ENCODE measurements around the gene EHMT1. TPM values are rescaled to one million over a fixed set of nuclear protein-coding genes. Genes with fewer than 3 reads are reported as not detected.

EHMT1 gene
- total and polyA plus RNA-seq, 9 of the 15 experiments (the other 6 are each of a cell fraction or from before 2014, with no cell fraction given): 2.2 to 76.0 (median 36.4) TPM

GRCh38 chr9:137802521-137803243, 183.9 kb downstream of the EHMT1 start (continued):
- no peak for TF ChIP-seq HMGN3 (IDR thresholded peaks at IDR 0.05; ENCODE audit: borderline replicate concordance, extremely low read depth, insufficient read length, low read depth, low read length)
- no peak for TF ChIP-seq ESRRB (CRISPR knock-in tag; IDR thresholded peaks at IDR 0.05; ENCODE audit: borderline replicate concordance)
- no peak for TF ChIP-seq ZNF280A (IDR thresholded peaks at IDR 0.05; ENCODE audit: low read depth, partially characterized antibody)

GRCh38 chr9:137804908-137805630, 186.3 kb downstream of the EHMT1 start:
- DNase-seq (ENCODE audit: extremely low read depth in 1 of 4, low spot score in 3 of 4) (no peak), ATAC-seq (no peak), FAIRE-seq (no peak)
- no peaks in the 10 kb centered on the region for H3K9me1 ChIP-seq (ENCODE audit: control insufficient read depth, insufficient read depth, low read length)
- no peaks in the 10 kb centered on the region for H3K9me3 ChIP-seq (replicated peaks; ENCODE audit: control insufficient read depth, insufficient read depth, low read depth, low read length)
- no peaks in the 10 kb centered on the region for H3K27me3 ChIP-seq (ENCODE audit: control insufficient read depth in 2 of 2, insufficient read depth in 2 of 2, low read length in 2 of 2)
- intact Hi-C loops (cut with micrococcal nuclease): no loop called here
- ChIA-PET POLR2A (no interaction called here), CTCF (ENCODE audit: low intra/inter-chr PET ratio) (no interaction called here)
- H3K4me1 ChIP-seq (replicated peaks in 1 of 2; ENCODE audit: control insufficient read depth in 2 of 2, insufficient read depth in 2 of 2, low read length in 2 of 2): 0 out of 5 replicates have a peak, but pooled peaks cover 0 to 3% of the 10 kb centered on the region in 2 experiments
- no peak overlapping the region for H2AFZ ChIP-seq (ENCODE audit: low read depth, low read length)
- in situ Hi-C loops (cut with MboI): no loop called here
- TF ChIP-seq ZNF699 (CRISPR knock-in tag; IDR thresholded peaks at IDR 0.05; ENCODE audit: insufficient replicate concordance) (no peak), NR1H2 (CRISPR knock-in tag; IDR thresholded peaks at IDR 0.05) (no peak), BMI1 (IDR thresholded peaks at IDR 0.05; ENCODE audit: low read length) (no peak), THAP7 (CRISPR knock-in tag; IDR thresholded peaks at IDR 0.05) (no peak), EWSR1 (IDR thresholded peaks at IDR 0.05; ENCODE audit: borderline replicate concordance, low read depth, partially characterized antibody) (no peak), MAX (CRISPR knock-in tag; IDR thresholded peaks at IDR 0.05) (peak; percentile 49; the same call in 1 of the 2 replicates), CREM (IDR thresholded peaks at IDR 0.05; ENCODE audit: low read depth) (no peak), RBM39 (optimal IDR thresholded peaks at IDR 0.05; ENCODE audit: low read depth, low read length) (no peak)
- H3K36me3 ChIP-seq (ENCODE audit: control insufficient read depth, insufficient read depth, low read length): peaks cover 57% of the 10 kb centered on the region
- H3K27ac ChIP-seq (ENCODE audit: extremely low read depth, low read depth, low read length): no peak overlapping the region
- H3K4me3 ChIP-seq: no peak overlapping the region
- H3K9ac ChIP-seq (ENCODE audit: insufficient read depth in 1 of 2, low read depth in 2 of 2, low read length in 2 of 2): no peak overlapping the region
- no peak overlapping the region for H3K4me2 ChIP-seq (ENCODE audit: insufficient read depth, low read length)
- 81% methylated on average over 14 of the region's 14 CpGs for WGBS (ENCODE audit: insufficient coverage, low coverage, missing lambda C conversion rate)
- no peaks in the 10 kb centered on the region for H3K79me2 ChIP-seq (ENCODE audit: control insufficient read depth, insufficient read depth, low read length)
- no TSS peak for BruUV-seq (replicated peaks)
- no peaks in the 10 kb centered on the region for H4K20me1 ChIP-seq (replicated peaks; ENCODE audit: control insufficient read depth, insufficient read depth, low read length)
